Umbilical cord (tissue), 2 donors: ENCODE results near the gene SLC22A23. TPM values are rescaled to one million over a fixed set of nuclear protein-coding genes. Genes with fewer than 3 reads are reported as not detected.

Experiments
- DNase-seq: peaks from one replicate; pipeline ENCODE4 v3.0.0-alpha.2; 2015; ENCODE audit warnings: low spot score
- total RNA-seq: library from RNA; depleted of rRNA; stranded (reverse); fragments of >200 nt; gene quantifications from one replicate; pipeline ENCODE4 v1.2.3, GENCODE V29; 2014; ENCODE audit warnings: low replicate concordance; ENCODE audit not compliant: insufficient read depth

SLC22A23 gene
- total RNA-seq, 1 donor from 2014 or later: 18.5 TPM

DNA sequence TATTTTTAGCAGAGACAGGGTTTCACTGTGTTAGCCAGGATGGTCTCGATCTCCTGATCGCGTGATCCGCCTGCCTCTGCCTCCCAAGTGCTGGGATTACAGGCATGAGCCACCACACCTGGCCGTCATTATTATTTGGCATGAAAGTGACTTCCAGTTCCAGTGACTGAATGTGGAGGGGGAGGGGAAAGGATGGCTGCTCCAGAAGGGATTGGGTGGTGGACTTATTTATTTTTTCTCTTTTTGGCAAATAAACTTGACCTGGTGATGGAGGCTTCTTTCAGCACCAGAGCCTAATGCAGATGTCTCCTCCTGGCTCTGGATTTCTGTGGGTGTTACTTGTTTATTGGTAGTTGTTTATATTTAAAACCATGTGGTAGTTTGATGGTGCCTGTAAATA lies 16.9 kb upstream of the SLC22A23 start:
- no peak for DNase-seq

DNA sequence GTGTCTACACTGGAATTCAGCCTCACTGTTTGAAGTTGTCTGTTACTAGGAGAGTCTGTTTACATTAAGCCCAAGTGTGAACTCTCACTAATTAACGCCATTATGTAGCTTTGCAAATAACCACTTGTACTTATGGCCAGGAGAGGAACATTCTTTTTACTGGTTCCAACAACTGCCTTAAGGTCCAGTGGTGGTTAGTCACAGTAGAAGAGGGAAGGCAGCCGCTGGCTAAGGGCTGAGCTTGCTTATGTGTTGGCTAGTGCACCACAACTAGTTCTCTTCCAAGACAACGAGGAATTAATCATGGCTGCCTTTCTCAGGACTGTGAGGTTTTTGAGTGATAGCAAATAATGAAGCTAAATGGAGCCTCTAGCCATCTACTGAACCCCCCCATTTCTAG lies 14.9 kb upstream of the SLC22A23 start:
- DNase-seq: no peak

DNA sequence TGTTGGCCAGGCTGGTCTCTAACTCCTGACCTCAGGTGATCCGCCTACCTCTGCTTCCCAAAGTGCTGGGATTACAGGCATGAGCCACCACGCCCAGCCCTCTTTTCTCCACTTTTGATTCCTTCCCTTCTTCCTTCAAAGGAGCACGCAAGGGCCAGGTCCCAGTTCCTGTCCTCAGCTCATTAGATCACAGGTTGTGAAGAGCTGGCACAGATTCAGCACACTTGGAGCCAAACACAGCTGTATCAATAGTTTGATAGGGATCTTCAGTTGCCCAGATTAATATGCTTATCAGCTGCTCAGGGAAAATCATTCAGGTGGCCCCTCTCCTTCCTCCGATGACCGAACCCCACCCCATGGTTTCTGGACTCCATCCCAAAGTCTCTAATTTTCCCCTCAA lies 14.4 kb upstream of the SLC22A23 start:
- no peak for DNase-seq

DNA sequence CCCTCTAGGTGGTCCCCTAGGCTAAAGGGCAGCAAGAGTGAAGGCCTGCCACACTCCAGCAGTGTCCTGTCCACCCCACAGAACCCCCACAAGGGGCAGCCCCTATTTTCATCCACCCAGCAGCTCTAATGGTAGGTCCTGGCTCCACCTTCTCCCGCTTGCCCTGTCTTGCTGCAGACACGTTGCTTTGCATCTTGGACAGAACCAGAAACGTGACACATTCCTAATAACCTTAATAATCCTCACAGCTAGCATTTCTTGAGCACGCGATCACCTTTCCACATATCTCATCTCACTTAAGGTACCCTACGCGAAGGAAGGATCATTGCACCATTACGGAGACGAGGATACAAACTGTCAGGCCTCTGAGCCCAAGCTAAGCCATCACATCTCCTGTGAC lies 11.7 kb upstream of the SLC22A23 start:
- no peak for DNase-seq

DNA sequence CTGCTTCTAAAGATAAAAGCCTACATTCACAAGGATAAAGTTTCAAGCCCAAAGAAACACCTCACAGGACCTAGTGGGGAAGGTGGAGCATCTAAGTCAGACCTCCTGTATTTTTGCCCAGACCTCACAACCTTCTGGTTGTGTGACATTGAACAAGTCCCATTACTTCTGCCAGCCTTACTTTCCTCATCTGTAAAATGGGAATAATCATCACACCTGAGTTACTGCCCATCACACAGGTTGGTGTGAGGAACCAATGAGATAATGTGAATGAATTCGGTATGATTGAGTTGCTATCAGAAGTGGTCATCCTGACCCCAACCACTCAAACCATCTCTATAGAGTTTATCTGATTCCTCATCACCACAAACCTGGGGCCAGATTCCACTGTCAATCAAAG lies 11.1 kb upstream of the SLC22A23 start:
- DNase-seq: no peak

DNA sequence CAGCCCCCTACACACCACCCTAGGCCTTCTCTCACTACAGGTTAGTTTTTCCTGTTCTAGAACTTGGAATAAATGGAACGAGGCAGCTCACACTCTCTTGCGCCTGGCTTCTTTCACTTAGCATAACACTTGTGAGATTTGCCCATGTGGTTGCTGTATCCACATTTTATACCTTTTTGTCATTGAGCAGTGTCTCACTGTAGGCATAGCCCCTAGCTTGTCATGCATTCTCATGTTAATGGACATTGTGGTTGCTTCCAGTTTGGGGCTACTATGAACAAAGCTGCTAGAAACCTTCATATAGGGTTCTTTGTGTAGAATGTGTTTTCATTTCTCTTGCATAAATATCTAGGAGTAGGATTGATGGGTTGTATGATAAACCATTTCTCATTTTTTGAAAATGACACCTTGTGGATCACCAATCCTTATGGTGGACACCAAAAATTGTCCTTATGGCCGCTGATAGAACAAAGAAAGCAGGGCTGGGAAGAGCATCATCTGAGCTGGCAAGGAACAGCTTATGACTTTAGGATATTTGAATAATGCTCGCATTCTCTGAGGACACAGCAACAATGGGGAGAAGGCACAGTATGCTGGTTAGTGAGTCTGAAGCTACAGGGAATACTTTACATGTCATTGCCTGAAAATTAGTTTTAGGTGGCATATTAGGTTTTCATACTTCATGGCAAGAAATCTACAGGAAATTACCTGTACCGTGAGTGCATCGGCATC lies 9.8 kb upstream of the SLC22A23 start:
- no peak for DNase-seq

DNA sequence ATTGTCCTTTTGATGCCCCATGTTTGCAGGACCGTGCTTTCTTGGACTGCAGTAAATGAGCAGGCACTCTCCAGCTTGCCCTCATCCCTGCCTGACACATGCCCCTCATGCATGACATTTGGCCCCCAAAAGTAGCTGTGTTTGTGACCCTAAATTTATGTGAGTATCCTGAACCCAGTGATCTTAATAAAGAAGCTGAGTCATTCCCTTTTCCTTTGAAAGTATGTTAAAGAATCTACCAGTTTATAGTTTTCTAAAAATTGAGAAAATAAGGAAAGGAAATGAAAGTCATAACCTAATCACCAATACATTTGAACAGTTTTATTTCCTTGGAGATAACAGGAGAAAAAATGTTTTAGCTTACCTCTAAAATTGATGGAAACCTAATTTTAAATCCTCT lies 3.4 kb upstream of the SLC22A23 start:
- DNase-seq: no peak

DNA sequence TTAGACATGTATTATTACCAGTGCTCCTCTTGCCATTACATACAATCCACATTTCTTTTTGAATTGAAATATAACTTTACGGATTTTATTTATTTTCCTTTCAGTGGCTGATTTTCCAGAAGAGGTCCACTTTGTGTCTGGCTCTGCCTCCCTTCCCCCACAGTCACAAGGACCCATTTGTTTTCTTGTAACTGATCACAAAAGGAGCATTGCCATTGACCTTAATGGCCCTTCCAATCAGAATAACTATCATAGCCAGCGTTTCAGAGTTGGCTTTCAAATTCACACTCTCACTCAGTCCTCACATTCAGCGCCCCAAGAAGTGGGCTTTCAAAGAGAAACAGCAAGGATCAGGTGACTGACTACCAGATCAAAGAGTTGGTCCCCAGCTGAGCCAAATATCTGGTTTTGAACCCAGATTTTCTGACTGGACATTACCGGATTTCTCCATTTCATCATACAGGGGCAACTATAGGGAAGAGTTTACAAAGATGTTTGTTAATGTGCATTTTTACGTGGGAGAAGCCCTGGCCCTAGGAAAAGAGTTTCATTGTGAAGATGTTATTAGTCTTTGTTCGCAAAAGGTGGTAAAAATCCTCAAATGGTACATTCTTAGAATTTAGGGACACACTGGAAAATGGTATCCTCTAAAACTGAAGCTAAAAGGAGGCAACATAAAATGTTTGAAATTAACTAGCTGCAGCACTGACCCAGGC lies 2.0 kb upstream of the SLC22A23 start:
- no peak for DNase-seq

DNA sequence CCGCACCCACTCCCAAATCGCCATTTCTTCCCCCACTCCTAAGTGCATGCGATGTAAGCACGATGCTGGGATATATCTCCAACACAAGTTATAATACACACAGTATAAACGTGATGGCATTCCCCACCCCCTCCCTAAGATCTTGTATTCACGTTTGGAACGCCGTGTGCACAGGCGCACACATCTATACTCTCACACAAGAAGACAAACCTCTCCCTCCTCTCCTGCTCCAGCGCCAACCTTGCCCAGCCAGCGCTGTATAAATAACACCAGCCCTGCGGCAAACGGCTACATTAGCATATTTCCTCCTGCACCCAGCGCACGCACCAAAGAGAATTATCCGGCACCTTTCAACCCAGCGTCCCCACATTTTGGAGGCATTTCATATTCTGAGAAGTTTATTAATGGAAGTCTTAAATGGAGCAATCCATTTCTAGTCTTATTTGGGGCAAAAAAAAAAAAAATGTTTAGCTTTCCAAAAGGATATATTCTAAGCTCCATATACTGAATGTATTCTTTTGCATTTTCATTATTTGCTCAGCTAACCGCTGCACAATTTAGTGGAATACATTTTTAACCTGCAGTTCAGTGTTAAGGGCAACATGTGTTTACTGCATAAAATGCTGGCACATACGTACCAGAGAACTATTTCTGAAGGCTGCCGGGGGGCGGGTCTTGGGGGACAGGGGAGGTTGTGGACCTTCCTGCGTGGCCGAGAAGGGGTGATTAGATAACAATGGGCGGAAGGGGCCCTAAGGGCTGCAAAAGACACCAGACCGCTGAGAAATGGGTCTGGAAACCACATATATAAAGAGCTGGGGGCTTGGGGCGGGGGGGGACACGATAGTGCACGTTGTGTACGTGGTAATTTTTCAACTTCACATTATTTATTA lies 1.1 kb upstream of the SLC22A23 start:
- peak; percentile 45 for DNase-seq

DNA sequence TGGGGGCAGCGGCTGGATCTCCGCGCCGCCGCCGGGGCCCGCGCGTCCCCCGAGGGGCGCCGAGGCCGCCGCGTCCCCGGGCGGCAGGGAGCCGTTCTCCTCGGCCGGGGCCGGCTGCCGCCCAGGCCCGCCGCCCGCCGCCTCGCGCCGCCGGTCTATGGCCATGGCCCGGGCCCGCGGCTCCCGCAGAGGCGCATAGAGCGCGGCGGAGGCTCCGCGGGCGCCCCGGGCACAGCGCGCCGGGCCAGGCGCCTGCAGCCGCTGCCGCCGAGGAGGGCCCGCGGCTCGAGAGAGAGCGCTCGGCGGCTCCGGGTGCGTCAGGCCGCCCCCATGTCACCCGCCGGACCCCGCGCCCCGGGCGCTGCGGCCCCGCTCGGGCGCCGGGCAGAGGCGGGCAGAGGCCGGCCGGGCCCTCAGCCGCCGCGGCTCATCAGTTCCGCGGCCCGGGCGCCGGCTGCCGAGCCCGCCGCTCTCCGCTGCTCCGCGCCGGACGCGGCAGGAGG lies 404 bp downstream of the SLC22A23 start:
- DNase-seq: no peak

DNA sequence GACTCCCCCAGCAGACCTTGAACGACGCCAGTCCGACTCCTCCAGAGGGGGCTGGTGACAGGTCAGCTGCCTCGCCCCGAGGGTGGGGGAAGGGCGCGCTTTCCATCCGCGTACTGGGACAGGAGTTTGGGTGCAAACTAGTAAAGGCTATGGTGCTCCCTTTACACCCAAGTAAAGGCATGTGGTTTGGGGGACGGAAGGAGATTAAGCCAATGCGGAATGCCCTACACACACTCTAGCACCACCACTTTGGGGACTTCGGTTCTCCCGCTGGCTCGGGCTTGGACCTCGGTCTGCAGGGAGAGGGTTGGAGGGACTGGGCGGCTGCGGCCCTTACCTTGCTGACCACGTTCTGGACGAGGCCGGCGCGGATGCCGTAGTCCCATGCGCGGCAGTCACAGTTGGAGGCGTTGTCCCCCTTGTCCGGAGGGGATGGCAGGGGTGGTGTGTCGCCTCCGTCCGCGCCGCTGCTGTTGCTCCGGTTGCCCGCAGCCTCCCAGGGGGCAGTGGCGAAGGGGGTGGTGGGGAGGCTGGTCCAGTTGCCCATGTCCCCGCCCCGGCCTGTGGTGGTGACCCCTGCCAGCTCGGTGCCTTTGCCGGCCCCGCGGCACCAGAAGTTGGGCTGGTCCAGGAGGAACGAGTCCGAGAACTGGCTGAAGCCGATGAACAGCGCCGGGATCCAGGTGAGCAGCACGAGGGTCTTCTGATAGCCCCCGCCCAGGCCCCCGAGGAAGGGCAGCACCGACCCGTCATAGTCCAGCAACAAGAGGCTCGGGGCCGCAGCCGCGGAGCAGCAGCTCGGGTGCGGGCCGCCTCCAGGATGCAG lies 1.1 kb downstream of the SLC22A23 start:
- peak; percentile 7 for DNase-seq

DNA sequence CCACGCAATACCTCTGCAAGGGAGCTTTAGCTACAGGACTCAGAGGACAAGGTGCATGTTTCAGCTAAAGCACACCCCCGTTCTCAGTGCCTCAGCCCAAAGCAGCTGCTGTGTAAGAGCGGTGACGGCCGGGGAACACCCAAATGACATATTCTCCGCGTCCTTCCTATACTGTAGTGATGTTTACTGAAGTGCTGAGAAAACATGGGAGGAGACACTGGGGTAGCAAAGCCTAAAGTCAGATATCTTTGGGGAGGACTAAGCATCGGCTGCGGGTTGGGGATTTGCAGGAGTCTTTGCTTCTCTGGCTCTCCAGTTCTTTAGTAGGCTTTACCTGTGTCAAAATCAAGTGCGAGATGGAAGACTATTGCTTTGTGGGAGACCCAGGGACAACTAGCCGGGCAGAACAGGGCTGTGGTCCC lies 1.7 kb downstream of the SLC22A23 start:
- DNase-seq: peak; percentile 6

DNA sequence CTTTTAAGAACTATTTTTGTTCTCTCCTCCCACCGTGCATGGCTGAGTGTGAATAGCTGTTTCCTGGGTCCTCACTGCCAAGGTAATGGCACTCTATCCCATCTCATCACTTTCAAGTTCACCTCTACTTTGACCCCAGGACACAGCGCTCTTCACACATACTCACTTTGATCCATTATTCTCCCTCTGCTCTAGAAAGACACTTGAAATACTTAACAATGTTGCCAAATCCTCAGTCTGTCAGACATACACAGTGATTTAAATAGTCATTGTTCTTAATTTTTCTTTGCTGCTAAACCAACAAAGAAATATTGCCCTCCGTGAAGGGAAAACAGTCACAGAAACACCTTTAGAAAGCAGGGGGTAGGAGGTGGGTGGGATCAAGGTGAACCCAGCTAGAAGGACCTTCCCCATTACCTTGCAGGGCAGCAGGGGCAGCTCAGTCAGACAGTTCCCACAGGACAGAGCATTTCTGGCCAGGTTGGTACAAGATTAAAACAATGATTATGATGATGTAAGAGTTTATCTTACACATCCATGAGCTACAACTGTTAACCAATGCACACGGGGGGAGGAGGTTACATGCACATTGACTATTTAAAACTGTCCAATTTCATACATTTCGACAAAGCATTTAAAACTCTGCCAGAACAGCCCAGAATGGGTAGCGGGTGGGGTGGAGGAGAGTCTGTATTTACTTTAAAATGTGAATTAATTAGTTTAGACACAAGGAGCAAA lies 2.4 kb downstream of the SLC22A23 start:
- DNase-seq: no peak

DNA sequence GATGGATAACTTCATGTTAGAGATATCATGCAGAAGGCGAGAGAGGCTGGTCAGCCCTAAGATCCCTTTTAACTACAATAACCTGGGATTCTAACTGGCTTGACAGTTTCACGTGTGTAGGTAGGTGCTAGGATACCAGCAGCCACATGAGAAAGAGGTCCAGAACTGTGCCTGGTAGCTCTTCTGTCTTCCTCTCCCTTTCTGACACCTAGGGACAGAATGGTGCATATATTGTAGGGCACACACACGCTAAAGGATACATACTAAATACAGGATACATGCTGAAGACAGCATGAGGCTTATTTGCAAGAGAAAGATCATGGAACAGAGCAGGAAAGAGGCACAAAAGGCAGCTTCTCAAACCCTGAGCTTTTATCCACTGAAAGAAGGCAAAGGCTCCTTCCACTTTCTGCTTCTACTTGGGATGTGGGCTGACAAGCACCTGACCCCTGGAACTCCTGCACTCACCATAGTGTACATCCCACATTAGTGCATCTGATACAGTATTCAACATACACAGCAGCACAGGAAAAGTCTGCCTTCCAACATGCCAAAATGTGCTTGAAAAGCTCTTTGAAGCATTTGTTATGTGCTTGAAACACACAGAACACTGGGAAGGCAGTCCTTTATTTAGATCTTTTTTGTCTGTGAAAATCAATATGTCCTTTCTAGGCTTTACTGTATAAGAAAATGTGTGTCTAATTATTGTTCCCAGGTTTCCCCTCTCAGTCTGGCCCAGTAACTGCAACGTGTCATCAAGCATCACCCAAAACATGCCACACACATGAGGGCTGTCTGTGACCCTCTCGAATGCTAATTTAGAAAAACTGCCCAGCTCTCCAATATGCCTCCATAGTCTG lies 3.2 kb downstream of the SLC22A23 start:
- no peak for DNase-seq

DNA sequence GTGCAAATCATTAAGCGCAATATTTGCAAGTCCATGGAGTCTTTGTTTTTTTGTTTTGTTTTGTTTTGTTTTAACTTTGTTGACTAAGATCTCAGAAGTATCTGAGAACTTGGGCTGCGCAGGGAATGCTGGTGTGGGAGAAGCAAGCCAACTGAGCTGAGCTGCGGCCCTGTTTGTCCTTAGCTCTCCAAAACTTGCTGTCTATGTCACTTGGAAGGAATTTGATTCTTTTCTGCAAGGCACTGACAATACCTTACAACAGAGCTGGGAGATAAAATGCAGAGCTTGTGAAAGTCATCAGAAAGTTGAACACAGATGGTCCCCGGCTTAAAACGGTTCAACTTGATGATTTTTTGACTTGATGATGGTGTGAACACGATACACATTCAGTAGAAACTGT lies 5.4 kb downstream of the SLC22A23 start:
- DNase-seq: peak; percentile 22

DNA sequence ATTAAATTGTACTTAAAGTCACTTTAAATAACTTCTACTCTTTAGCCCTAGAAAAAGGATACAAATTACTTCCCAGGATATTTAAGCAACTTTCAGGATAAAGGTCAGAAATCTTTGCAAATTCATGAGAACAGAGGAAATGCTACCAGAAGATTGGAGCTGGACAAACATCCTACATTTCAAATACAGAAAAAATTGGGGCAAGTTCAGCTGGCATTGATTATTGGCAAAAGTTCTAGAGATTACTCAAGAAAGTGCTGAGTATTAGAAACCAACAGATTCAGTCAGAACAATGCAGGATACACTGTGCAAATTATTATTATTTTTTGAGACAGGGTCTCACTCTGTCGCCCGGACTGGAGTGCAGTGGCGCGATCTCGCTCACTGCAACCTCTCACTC lies 6.0 kb downstream of the SLC22A23 start:
- no peak for DNase-seq

DNA sequence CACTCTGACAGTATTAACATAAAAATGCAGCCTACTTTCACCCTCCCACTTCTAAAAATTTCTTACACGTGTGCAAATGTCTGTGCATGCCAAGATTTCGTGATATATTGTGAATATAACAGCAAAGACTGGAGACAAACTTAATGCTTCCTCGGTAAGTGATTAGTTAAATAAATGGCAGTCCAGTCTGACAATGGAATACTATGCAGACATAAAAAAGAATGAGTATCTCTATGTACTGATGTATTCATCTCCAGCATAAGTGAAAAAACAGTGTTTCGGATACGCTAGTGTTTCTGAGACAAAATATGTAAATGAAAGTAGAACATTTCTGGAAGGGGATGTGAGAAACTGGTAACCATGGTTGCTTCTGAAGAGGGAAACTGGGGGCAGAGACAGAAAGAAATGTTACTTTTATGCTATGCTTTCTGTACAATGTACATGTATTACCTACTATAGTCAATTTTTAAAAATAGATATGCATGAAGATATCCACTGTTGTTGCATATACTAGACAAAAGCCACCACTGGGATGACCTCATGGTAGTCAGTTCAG lies 7.0 kb downstream of the SLC22A23 start:
- no peak for DNase-seq

DNA sequence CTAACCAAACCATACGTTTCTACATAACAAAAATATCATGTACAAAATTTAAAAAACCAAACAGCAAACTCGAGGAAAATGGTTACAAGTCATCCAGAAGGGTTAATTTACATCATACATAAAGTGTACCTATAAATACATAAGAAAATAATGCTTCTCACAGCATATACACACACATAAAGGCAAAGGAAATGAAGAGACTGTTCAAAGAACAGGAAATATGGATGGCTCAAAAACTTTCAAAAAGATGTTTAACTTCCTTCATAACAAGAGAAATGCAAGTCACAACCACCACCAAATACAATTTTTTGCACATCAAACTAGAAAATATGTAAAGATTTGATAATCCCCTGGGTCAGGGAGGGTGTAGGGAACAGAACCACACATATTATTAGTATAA lies 7.5 kb downstream of the SLC22A23 start:
- no peak for DNase-seq

DNA sequence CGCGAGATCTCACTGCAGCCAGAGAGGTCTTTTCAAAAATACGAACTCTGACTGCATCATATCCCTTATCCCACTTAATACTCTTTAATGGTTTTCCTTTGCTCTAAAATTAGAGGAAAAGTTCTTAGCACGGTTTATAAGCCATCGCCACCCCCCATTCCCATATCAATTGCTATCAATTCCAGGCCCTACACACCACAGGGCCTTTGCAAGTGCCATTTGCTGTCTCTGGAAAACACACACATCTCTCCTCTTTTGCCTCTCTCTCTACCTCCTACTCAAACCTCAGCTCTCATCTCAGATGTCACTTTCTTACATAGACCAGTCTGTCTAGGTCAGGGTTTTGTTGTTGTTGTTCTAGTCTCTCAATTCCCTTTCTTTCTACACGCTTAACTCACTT lies 9.8 kb downstream of the SLC22A23 start:
- no peak for DNase-seq
